Suprapubic skin (tissue), 4 donors: Measurements from ENCODE around the gene PRR33. TPM values are rescaled to one million over a fixed set of nuclear protein-coding genes. Genes with fewer than 3 reads are reported as not detected.

Experiments used
- DNase-seq, 2 donors: peaks; one replicate each; pipeline ENCODE4 v3.0.0-alpha.2; 2019; ENCODE audit warnings: low spot score in 2 of 2
- H3K27ac ChIP-seq: fragments of 200-600 bp; sonication (generic); one replicate; pipeline ENCODE4 v1.5.1; 2019
- H3K27me3 ChIP-seq: fragments of 200-600 bp; sonication (generic); one replicate; pipeline ENCODE4 v1.5.1; 2019
- H3K36me3 ChIP-seq: fragments of 200-600 bp; sonication (generic); one replicate; pipeline ENCODE4 v1.5.1; 2019
- H3K4me1 ChIP-seq: fragments of 200-600 bp; sonication (generic); one replicate; pipeline ENCODE4 v1.5.1; 2019
- H3K4me3 ChIP-seq: fragments of 200-600 bp; sonication (generic); one replicate; pipeline ENCODE4 v1.5.1; 2019; ENCODE audit warnings: mild to moderate bottlenecking
- H3K9me3 ChIP-seq: fragments of 200-600 bp; sonication (generic); one replicate; pipeline ENCODE4 v1.5.1; 2019
- EP300 ChIP-seq: sonication (generic); formaldehyde crosslinking; IDR thresholded peaks from one replicate; pipeline ENCODE4 v1.6.1; 2017; ENCODE audit warnings: antibody characterized with exemption
- POLR2A ChIP-seq, 2 donors: fragments of 450-650 bp; IDR thresholded peaks; one replicate each; pipeline ENCODE4 v1.6.1; 2017; ENCODE audit warnings: antibody characterized with exemption in 2 of 2, mild to moderate bottlenecking in 2 of 2, moderate library complexity in 2 of 2
- POLR2AphosphoS5 ChIP-seq, 3 donors: sonication (generic); formaldehyde crosslinking; IDR thresholded peaks; one replicate each; pipeline ENCODE4 v1.6.1; 2017; ENCODE audit warnings: antibody characterized with exemption in 3 of 3
- WGBS: methylation state at CpG from one replicate; pipeline ENCODE4 v1.1.5; 2018; 5-methylcytosine and 5-hydroxymethylcytosine counted together
- total RNA-seq, 4 donors: library from RNA; depleted of rRNA; stranded (reverse); fragments of >200 nt; gene quantifications; one replicate each; pipeline ENCODE4 v1.1.0, GENCODE V29; 2016
- TF ChIP-seq, protein P1 (sequence below), 2 donors: fragments of 200-600 bp in 1 of 2; fragments of 450-650 bp in 1 of 2; sonication (generic) in 1 of 2; IDR thresholded peaks; one replicate each; pipeline ENCODE4 v1.5.1; 2016 to 2019; ENCODE audit warnings: antibody characterized with exemption in 2 of 2, mild to moderate bottlenecking in 1 of 2, moderate library complexity in 1 of 2

Gene PRR33
- total RNA-seq, 4 donors from 2014 or later: not detected

DNA sequence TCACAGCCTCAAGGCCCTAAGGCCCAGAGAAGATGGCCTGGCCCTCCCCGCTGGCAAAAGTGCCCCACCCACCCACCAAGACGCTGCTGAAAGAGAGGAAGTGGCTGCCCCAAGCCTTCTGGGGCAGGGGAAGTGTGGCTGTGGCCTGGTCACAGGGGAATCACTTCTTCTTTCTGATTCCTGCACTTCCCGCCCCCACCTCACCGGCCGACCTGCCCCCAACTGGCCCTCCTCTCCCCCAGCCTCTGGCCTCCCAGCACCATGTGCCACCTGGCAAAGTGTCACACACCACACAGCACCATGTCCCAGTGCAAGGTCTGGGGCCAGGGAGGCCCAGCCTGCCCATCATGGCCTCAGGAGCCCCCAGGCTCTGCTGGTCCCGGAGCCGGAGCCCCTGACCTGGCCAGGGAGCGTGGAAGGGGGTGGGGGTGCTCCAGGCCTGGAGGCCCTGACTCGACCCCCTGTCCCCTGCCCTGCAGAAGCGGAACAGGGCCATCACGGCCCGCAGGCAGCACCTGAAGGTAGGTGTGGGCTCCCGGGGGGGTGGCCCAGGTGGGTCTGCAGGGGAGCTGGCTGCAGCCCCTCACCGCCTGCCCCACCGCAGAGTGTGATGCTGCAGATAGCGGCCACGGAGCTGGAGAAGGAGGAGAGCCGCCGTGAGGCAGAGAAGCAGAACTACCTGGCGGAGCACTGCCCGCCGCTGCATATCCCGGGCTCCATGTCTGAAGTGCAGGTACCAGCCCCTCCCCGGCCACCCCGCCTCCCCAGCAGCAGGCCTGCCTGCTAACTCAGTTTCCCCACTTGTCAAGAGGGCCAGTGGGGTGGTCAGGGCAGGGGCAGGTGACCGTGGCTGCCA, 51.5 kb downstream of the PRR33 start:
- Histone ChIP-seq H3K27ac (no peak overlapping the region), H3K9me3 (no peaks in the 10 kb centered on the region), H3K27me3 (no peaks in the 10 kb centered on the region), H3K36me3 (no peaks in the 10 kb centered on the region), H3K4me3 (no peak overlapping the region), H3K4me1 (peaks cover 77% of the 10 kb centered on the region)
- no peak for DNase-seq
- no peak for TF ChIP-seq POLR2A (IDR thresholded peaks at IDR 0.05)
- TF ChIP-seq, protein P1, sequence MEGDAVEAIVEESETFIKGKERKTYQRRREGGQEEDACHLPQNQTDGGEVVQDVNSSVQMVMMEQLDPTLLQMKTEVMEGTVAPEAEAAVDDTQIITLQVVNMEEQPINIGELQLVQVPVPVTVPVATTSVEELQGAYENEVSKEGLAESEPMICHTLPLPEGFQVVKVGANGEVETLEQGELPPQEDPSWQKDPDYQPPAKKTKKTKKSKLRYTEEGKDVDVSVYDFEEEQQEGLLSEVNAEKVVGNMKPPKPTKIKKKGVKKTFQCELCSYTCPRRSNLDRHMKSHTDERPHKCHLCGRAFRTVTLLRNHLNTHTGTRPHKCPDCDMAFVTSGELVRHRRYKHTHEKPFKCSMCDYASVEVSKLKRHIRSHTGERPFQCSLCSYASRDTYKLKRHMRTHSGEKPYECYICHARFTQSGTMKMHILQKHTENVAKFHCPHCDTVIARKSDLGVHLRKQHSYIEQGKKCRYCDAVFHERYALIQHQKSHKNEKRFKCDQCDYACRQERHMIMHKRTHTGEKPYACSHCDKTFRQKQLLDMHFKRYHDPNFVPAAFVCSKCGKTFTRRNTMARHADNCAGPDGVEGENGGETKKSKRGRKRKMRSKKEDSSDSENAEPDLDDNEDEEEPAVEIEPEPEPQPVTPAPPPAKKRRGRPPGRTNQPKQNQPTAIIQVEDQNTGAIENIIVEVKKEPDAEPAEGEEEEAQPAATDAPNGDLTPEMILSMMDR (IDR thresholded peaks at IDR 0.05): no peak
- no peak for TF ChIP-seq EP300
- no peak for TF ChIP-seq POLR2AphosphoS5 (IDR thresholded peaks at IDR 0.05)
- WGBS: 95% methylated on average over 4 of the region's 26 CpGs

DNA sequence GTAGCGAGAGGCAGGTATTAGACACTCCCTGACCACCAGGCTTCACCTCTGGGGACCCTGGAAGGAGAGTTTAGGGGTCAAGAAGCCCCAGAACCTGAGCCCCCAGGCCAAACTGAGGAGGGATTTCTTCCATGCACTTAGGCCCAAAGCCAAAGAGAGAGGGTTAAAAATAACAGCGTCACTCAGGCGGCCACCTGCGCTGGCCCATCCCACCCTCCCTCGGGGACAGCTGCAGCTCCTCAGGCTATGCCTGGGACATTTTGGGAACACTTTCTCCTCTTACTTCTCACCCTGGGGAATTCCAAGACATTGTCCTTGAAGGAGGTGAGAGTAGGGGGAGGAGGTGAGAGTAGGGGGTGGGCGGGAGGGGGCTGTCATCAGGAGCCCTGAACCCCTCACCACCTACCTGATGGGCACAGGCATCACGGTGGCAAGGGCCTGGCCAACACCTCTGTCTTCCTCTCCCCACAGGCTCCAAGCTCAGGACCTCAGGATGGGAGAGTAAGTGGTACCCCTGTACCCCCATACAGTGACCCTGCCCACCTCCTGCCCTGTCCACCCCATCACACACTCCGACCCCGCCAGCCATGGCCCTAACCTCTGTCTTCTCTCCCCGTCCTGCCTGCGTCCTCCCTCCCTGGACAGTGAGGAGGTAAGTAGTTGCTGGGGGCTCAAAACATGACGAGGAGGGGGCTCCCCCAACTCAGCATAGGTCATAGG, 52.3 kb downstream of the PRR33 start:
- H3K27ac ChIP-seq: no peak overlapping the region
- DNase-seq: no peak
- H3K4me3 ChIP-seq: no peak overlapping the region
- no peaks in the 10 kb centered on the region for H3K36me3 ChIP-seq
- H3K27me3 ChIP-seq: no peaks in the 10 kb centered on the region
- 73% methylated on average over 11 of the region's 12 CpGs for WGBS
- H3K9me3 ChIP-seq: no peaks in the 10 kb centered on the region
- TF ChIP-seq POLR2A (IDR thresholded peaks at IDR 0.05) (no peak), EP300 (no peak), POLR2AphosphoS5 (IDR thresholded peaks at IDR 0.05) (no peak)
- TF ChIP-seq, protein P1 (IDR thresholded peaks at IDR 0.05): no peak
- H3K4me1 ChIP-seq: peaks cover 78% of the 10 kb centered on the region

DNA sequence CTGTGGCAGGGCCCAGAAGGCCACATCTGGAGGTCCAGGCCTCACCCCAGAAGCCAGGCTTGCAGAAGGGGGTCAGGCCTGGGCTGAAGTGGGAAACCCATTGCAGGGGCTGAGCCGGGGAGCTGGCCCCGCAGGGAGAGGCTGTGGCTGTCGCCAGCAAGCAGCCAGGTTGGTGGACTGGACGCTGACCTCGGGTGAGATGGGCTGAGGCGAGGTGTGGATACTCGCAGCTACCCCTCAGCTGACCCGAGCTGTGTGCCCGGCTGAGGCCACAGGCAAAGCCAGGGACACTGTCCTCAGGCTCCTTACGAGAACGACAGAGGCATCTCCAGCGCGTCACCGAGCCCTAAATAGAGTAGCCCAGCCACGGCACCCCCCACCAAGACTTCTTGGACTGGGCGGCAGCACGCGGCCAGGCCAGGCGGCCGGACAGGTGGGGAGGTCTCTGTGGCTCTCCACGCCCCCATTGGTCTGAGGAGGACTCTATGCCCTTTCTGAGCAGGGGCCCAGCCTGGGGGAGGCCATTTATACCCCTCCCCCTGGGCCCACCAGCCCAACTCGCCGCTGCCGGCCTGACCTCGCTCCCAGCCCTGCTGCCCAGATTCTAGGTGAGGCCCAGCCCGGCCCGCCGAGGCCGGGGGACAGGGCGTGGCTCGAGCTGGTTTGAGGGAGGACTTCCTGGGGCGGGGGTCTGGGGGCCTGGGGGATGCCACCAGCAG, 53.1 kb downstream of the PRR33 start, which contains the start of gene TNNI2:
Gene TNNI2, plus strand, starts transcription at position 556 of the 719 bp plus-strand sequence. CDS start 716 bp downstream, outside the sequence.
- DNase-seq: no peak
- Histone ChIP-seq H3K4me1 (peaks cover 78% of the 10 kb centered on the region), H3K27me3 (no peaks in the 10 kb centered on the region), H3K27ac (no peak within 1 kb of the TSS), H3K4me3 (no peak within 1 kb of the TSS), H3K36me3 (no peaks in the 10 kb centered on the region), H3K9me3 (no peaks in the 10 kb centered on the region)
- TF ChIP-seq EP300 (no peak), POLR2AphosphoS5 (IDR thresholded peaks at IDR 0.05) (no peak), POLR2A (IDR thresholded peaks at IDR 0.05) (no peak)
- TF ChIP-seq, protein P1 (IDR thresholded peaks at IDR 0.05): no peak
- WGBS: 73% methylated on average over 30 of the region's 32 CpGs

Other genes starting within 250 kb of the PRR33 start
- gene KRTAP5-6, start 194.7 kb downstream of the PRR33 start, total RNA-seq: 10 to 100 TPM in 1 of 4 donors, 1 to 10 TPM in 1, not detected in 2; 2.3 to 24.1 TPM
- gene IFITM10, start 141.3 kb downstream of the PRR33 start, total RNA-seq: 1 to 10 TPM; 2.6 to 7.6 (median 6.9) TPM
- gene CTSD, start 128.0 kb downstream of the PRR33 start, total RNA-seq: 100 to 1,000 TPM; 319 to 596 (median 469) TPM
- 100 to 1,000 TPM; 141 to 280 (median 193) TPM for gene SYT8, start 56.9 kb downstream of the PRR33 start, total RNA-seq
- gene TNNI2, start 52.9 kb downstream of the PRR33 start, total RNA-seq: 10 to 100 TPM; 17.4 to 63.6 (median 27.2) TPM
- gene LSP1, start 38.8 kb downstream of the PRR33 start, total RNA-seq: 100 to 1,000 TPM in 2 of 4 donors, 10 to 100 TPM in 2; 70.4 to 134 (median 107) TPM
- gene TNNT3, start 27.8 kb upstream of the PRR33 start, total RNA-seq: 10 to 100 TPM in 1 of 4 donors, 1 to 10 TPM in 3; 1.5 to 12.9 (median 4.8) TPM
- gene MRPL23, start 55.4 kb upstream of the PRR33 start, total RNA-seq: 100 to 1,000 TPM in 2 of 4 donors, 10 to 100 TPM in 2; 76.9 to 115 (median 103) TPM
- gene H19, start 105.9 kb upstream of the PRR33 start, total RNA-seq: 10 to 100 TPM; 20.0 to 62.2 (median 40.4) TPM
- gene IGF2, start 247.5 kb upstream of the PRR33 start, total RNA-seq: 1 to 10 TPM; 3.2 to 9.7 (median 5.6) TPM